ENCODE measurements around the gene CDK9. TPM values are rescaled to one million over a fixed set of nuclear protein-coding genes. Genes with fewer than 3 reads are reported as not detected.
A peak's percentile ranks its signal among the peaks of the same experiment; 100 is the strongest.
"Not testable (repeated sequence)": the region's sequence is repeated elsewhere in the genome, so short reads cannot be mapped to it uniquely, and the experiment has no call there.

Gene CDK9
- total and polyA plus RNA-seq, 2 experiments from 2014 or later: 139 to 162 TPM

DNA sequence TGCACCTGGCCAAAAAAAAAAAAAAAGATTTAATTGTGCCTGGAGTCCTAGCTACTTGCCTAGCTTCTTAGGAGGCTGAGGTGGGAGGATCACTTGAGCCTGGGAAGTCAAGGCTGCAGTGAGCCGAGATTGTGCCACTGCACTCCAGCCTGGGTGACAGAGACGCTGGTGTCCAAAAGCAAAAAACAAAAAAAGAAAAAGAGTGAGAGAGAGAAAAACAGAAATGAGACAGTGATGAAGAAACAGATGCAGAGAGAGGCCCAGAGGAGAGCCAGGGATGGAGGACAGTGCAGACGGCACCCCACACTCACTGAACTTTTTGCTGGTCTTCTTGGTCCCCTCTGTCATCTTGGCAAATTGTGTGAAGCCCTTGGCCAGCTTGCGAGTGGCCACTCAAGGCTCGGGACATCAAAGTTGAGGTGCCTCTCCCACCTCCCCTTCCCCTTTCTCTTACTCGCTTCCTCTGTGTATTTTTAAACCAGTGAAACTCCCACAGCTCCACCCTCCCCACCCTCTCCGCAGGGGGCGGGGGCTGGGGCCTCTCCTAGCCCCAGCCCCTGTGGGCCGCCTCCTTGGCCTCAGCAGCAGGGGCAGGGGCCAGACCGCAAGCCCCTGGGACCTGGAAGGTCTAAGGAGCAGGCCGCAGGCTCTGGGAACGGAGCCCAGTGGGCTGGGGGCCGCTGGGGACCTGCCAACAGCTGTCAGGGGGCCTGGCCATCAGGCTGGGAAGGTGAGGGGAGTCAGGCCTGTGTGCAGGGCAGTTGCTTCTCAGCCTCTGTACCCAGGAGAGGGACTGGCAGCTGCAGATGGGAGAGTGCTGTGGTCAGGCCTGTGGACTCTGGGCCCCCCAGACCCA, 7.3 kb upstream of the CDK9 start, which contains the start of gene SH2D3C:
TSS of gene SH2D3C (minus strand) at position 387 of the 856 bp plus-strand sequence. CDS start at position 348, 39 bp downstream.
- Histone ChIP-seq H3K27ac (peak within 1 kb of the TSS; percentile 64), H3K4me3 (no peak within 1 kb of the TSS), H3K9me3 (ENCODE audit: low read depth) (no peaks in the 10 kb centered on the region), H3K27me3 (no peaks in the 10 kb centered on the region), H3K36me3 (no peaks in the 10 kb centered on the region), H3K4me1 (ENCODE audit: low read depth) (peaks cover 11% of the 10 kb centered on the region)
- peak; percentile 61 to 66 for DNase-seq (ENCODE audit: low read depth in 1 of 2, low spot score in 1 of 2)
- TF ChIP-seq, protein P1, sequence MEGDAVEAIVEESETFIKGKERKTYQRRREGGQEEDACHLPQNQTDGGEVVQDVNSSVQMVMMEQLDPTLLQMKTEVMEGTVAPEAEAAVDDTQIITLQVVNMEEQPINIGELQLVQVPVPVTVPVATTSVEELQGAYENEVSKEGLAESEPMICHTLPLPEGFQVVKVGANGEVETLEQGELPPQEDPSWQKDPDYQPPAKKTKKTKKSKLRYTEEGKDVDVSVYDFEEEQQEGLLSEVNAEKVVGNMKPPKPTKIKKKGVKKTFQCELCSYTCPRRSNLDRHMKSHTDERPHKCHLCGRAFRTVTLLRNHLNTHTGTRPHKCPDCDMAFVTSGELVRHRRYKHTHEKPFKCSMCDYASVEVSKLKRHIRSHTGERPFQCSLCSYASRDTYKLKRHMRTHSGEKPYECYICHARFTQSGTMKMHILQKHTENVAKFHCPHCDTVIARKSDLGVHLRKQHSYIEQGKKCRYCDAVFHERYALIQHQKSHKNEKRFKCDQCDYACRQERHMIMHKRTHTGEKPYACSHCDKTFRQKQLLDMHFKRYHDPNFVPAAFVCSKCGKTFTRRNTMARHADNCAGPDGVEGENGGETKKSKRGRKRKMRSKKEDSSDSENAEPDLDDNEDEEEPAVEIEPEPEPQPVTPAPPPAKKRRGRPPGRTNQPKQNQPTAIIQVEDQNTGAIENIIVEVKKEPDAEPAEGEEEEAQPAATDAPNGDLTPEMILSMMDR (IDR thresholded peaks at IDR 0.05; ENCODE audit: low read depth, low read length): no peak

DNA sequence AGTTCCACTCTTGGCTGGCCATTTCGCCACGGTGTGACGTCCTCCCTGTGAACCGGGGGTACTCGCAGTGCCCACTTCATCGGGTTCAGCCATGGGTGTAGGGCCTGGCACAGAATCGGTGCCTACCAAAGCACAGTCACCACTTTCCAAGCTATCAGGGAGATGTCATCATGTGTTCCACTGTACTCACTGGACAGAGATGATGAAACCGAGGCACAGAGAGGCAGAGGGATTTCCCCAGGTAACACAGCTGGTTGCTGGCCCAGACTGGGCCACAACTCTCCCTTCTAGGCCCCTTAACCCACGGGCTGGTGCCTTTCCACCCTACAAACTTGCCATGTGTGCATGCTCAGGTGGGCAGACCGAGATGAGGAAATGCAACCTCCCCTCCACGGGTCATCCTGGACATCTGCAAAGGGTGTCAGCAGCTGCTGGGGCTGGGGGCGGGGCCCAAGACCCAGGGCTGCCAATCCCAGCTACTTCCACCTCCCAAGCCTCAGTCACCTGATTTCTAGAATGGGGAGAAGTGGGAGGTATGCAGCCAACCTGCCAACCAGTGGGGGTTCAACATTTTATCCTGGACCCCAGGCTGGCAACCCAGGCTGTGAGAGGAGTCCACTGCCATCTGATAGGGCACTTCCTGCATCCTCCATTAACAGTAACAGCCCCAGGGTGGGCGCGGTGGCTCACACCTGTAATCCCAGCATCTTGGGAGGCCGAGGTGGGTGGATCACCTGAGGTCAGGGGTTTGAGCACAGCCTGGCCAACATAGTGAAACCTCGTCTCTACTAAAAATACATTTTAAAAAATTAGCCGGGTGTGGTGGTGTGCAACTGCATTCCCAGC, 6.5 kb upstream of the CDK9 start:
- peaks cover 11% of the 10 kb centered on the region for H3K4me1 ChIP-seq (ENCODE audit: low read depth)
- H3K4me3 ChIP-seq: no peak overlapping the region
- TF ChIP-seq, protein P1 (IDR thresholded peaks at IDR 0.05; ENCODE audit: low read depth, low read length): no peak
- no peaks in the 10 kb centered on the region for H3K27me3 ChIP-seq
- DNase-seq (ENCODE audit: low read depth in 1 of 2, low spot score in 1 of 2): peak in 1 of 2 donors; percentile 70
- H3K9me3 ChIP-seq (ENCODE audit: low read depth): no peaks in the 10 kb centered on the region
- H3K27ac ChIP-seq: peak overlapping the region; percentile 64
- H3K36me3 ChIP-seq: no peaks in the 10 kb centered on the region

DNA sequence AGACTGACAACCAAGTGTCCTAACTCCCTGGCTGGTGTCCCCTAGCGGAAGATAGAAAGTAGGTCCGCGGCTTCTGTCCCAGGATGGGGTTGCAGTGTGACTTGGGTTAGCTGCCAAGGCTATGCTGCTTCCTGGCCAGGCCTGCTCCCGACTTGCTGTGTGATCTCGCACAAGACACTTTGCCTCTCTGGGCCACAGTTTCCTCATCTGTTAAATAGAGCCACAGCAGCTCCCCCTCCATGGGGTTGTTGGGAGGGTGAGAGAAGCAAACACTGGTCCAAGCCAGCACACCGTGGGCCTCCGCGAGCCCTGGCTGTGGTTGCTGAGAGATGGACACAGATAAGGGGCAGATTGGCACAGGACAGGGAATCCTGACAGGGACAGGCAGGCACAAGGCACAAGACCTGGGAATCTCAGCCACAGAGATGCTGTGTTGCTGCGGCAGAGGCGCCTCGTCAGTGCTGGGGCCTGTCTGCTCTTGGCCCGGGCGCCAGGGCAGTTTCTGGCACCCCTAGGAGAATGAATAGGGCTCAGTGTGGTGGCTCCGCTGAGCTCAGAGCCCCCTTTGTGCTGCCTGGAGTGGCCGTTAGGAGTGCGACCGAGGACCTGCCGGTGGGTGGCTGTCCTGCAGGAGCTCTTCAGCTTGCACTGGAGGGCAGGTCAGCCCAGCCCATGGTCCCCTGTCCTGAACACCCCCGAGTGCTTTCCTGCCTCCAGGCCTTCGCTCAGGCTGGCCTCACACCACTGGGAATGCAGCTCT, 5.5 kb upstream of the CDK9 start:
- Histone ChIP-seq H3K9me3 (ENCODE audit: low read depth) (no peaks in the 10 kb centered on the region), H3K36me3 (no peaks in the 10 kb centered on the region), H3K27me3 (no peaks in the 10 kb centered on the region), H3K4me3 (no peak overlapping the region), H3K4me1 (ENCODE audit: low read depth) (peaks cover 11% of the 10 kb centered on the region), H3K27ac (peak overlapping the region; percentile 11)
- TF ChIP-seq, protein P1 (IDR thresholded peaks at IDR 0.05; ENCODE audit: low read depth, low read length): no peak
- no peak for DNase-seq (ENCODE audit: low read depth in 1 of 2, low spot score in 1 of 2)

DNA sequence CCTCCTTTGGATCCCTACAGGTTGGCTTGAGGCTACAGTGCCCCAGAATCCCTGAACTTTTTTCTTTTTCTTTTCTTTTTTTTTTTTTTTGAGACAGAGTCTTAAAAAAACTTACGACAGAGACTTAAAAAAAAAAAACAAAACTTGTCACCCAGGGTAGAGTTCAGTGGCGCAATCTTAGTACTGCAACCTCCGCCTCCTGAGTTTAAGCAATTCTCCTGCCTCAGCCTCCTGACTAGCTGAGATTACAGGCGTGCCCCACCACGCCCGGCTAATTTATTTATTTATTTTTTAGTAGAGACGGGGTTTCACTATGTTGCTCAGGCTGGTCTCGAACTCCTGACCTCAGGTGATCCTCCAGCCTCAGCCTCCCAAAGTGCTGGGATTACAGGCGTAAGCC, 4.9 kb upstream of the CDK9 start:
- H3K4me3 ChIP-seq; DNase-seq (ENCODE audit: low read depth in 1 of 2, low spot score in 1 of 2); H3K27ac ChIP-seq; H3K36me3 ChIP-seq; H3K9me3 ChIP-seq (ENCODE audit: low read depth); H3K27me3 ChIP-seq: not testable (repeated sequence)
- H3K4me1 ChIP-seq (ENCODE audit: low read depth): peaks cover 11% of the 10 kb centered on the region

DNA sequence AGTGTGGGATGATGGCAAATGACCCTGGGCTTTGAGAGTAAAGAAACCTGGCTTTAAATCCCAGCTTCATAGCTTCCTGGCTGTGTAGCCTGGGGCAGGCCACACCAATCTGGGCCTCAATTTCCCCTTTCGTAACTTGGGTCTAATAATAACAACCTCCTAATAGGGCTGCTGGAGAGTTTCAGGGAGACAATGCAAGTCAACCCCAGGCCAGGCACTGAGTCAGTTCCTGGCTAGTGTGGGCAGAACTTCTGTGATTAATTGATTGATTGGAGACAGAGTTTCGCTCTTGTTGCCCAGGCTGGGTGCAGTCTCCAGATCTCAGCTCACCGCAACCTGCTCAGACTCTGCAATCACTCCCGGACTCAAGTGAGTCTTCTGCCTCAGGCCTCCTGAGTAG, 4.0 kb upstream of the CDK9 start:
- no peak overlapping the region for H3K27ac ChIP-seq
- DNase-seq (ENCODE audit: low read depth in 1 of 2, low spot score in 1 of 2): no peak
- H3K27me3 ChIP-seq: no peaks in the 10 kb centered on the region
- H3K9me3 ChIP-seq (ENCODE audit: low read depth): no peaks in the 10 kb centered on the region
- TF ChIP-seq, protein P1 (IDR thresholded peaks at IDR 0.05; ENCODE audit: low read depth, low read length): no peak
- no peak overlapping the region for H3K4me3 ChIP-seq
- no peaks in the 10 kb centered on the region for H3K36me3 ChIP-seq
- peaks cover 11% of the 10 kb centered on the region for H3K4me1 ChIP-seq (ENCODE audit: low read depth)
